Activated CD4-positive, CD25-positive, alpha-beta regulatory T cell (primary cell): ENCODE data around the gene LMO2.

Source experiments
- DNase-seq, 4 experiments: peaks; one replicate each; lab custom pipeline; 2025; lab: John Stamatoyannopoulos, UW

The LMO2 gene

GRCh38 chr11:33913991-33914390, 22.1 kb upstream of the LMO2 start:
- DNase-seq: no peak

GRCh38 chr11:33912405-33913361, 20.8 kb upstream of the LMO2 start:
- DNase-seq: no peak

- DNase-seq: no peak
These were observed 19.1 kb upstream of the LMO2 start for GRCh38 chr11:33910958-33911339.

- no peak for DNase-seq
These were observed 18.6 kb upstream of the LMO2 start for GRCh38 chr11:33910296-33910957.

- no peak for DNase-seq
These were observed 17.7 kb upstream of the LMO2 start for GRCh38 chr11:33909552-33909951.

GRCh38 chr11:33909150-33909549, 17.3 kb upstream of the LMO2 start:
- DNase-seq: no peak

GRCh38 chr11:33907421-33907820, 15.5 kb upstream of the LMO2 start:
- no peak for DNase-seq

GRCh38 chr11:33906484-33907186, 14.8 kb upstream of the LMO2 start:
- no peak for DNase-seq

- no peak for DNase-seq
These were observed 12.2 kb upstream of the LMO2 start for GRCh38 chr11:33904102-33904501.

GRCh38 chr11:33900159-33900840, 8.4 kb upstream of the LMO2 start:
- no peak for DNase-seq

GRCh38 chr11:33899400-33900037, 7.6 kb upstream of the LMO2 start:
- no peak for DNase-seq

GRCh38 chr11:33898957-33899356, 7.1 kb upstream of the LMO2 start:
- no peak for DNase-seq

- DNase-seq: no peak
These were observed 6.0 kb upstream of the LMO2 start for GRCh38 chr11:33897761-33898375.

GRCh38 chr11:33896911-33897310, 5.0 kb upstream of the LMO2 start:
- DNase-seq: no peak

GRCh38 chr11:33895752-33896137, 3.9 kb upstream of the LMO2 start:
- DNase-seq: no peak

GRCh38 chr11:33894398-33894746, 2.5 kb upstream of the LMO2 start:
- no peak for DNase-seq

- DNase-seq: peak in 1 of 4 experiments; percentile 15
These were observed 2.0 kb upstream of the LMO2 start for GRCh38 chr11:33893711-33894397.

GRCh38 chr11:33892906-33893594, 1.2 kb upstream of the LMO2 start:
- DNase-seq: no peak

GRCh38 chr11:33889821-33890378, 2.0 kb downstream of the LMO2 start:
- no peak for DNase-seq

GRCh38 chr11:33889296-33889695, 2.6 kb downstream of the LMO2 start:
- DNase-seq: no peak
